GM18870 (cell line): ENCODE results near the gene C17orf58.
"Not testable (repeated sequence)": the region's sequence is repeated elsewhere in the genome, so short reads cannot be mapped to it uniquely, and the experiment has no call there.

Experiments
- ATAC-seq: cut with Tn5 transposase; IDR thresholded peaks from one replicate; pipeline ENCODE4 v1.9.1; 2021; ENCODE audit warnings: moderate library complexity; ENCODE audit not compliant: unreplicated experiment

C17orf58 gene

GRCh38 chr17:67960276-67960675, 36.0 kb downstream of the C17orf58 start:
- ATAC-seq: not testable (repeated sequence)

GRCh38 chr17:67959510-67959909, 36.8 kb downstream of the C17orf58 start:
- no peak for ATAC-seq

- ATAC-seq: no peak
Measured at GRCh38 chr17:67950945-67951344, 45.3 kb downstream of the C17orf58 start.

- no peak for ATAC-seq
Measured at GRCh38 chr17:67947325-67947813, 48.9 kb downstream of the C17orf58 start.

DNA sequence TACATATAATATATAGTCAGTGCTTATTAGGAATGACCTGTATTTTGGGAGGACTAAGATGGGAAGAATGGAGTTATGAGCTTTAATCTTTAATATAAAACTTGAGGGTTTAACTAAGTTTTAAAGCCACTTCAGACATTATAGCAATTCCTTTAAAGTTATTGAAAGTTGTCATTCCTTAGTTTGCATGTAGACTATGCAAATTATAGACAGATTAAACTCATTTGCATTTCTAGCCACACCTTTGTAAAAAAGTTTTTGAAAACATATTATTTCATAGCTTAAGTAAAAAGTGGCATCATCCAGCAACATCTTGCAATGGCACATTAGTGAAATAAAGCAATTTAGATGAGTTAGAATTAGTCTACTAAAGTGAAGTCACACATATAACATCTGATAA, 49.8 kb downstream of the C17orf58 start:
- no peak for ATAC-seq

- ATAC-seq: no peak
Measured at GRCh38 chr17:67944035-67944434, 52.2 kb downstream of the C17orf58 start.

DNA sequence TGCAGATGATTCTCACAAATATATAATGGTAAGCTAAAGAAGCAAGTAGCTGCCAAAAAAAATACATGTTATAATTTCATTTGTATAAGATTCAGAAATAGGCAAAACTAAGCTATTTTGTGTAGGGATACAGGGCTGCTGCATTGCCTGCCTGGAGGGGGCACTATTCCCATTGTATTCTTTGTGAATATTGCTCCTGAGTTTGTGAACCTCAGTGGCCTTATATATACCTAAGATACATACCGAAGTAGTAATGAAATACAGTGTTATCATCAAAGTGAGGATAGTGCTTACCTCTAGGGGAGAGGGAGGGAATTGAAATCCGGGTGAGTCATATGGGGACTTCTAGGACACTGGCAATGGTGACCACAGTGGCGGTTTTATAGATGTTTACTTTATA, 53.5 kb downstream of the C17orf58 start:
- ATAC-seq: no peak
